Adrenal gland (tissue), 5 donors: ENCODE measurements around the gene PRICKLE2.

ENCODE experiments used
- CTCF ChIP-seq, 6 experiments: fragments of 450-650 bp in 4 of 6; fragments of 200-600 bp in 2 of 6; sonication (generic) in 1 of 6; IDR thresholded peaks; 1 replicate in 5 of 6; 2 replicates in 1 of 6; pipeline versions ENCODE4 v1.5.1 to v1.8.0; 2016 to 2021; ENCODE audit warnings: antibody characterized with exemption in 6 of 6, mild to moderate bottlenecking in 2 of 6, moderate library complexity in 1 of 6
- POLR2A ChIP-seq, 2 donors: fragments of 450-650 bp; IDR thresholded peaks; one replicate each; pipeline ENCODE4 v1.6.1; 2017; ENCODE audit warnings: antibody characterized with exemption in 2 of 2, mild to moderate bottlenecking in 2 of 2, moderate library complexity in 1 of 2
- donor health status: DM: no; HTN: no; CAD: no.

DNA sequence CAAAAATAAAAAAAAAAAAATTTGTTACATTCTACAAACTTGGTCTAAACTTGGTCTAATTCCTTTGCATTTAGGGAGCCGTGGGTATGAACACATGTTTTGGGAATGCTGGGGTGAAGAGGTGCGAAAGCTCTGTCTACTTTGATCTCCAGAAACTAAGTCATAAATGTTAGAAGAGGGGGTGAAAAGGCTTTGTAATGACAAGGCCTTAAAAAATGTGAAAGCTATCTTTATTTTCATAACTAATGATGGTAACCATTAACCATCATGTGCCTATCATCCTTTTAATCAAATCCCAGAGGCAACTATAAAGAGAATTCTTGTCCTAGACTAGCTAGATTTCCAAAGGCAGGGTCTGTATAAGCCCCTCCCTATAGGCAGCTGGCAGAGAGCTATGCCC lies 60.9 kb downstream of the PRICKLE2 start:
- TF ChIP-seq CTCF (IDR thresholded peaks at IDR 0.05) (no peak), POLR2A (IDR thresholded peaks at IDR 0.05) (no peak)
